WTC11 (cell line): ENCODE results near the gene SYT9. TPM values are rescaled to one million over a fixed set of nuclear protein-coding genes. Genes with fewer than 3 reads are reported as not detected.

Experiments used
- ATAC-seq: fragments of 200-7000 bp; cut with Tn5 transposase; 2 replicates; pipeline ENCODE4 v1.10.0; 2021; ENCODE audit warnings: mild to moderate bottlenecking, moderate library complexity
- CTCF ChIA-PET: fragments of 300-600 bp; sonication (Branson Sonifier 250); formaldehyde crosslinking; loops from one replicate; lab custom pipeline; 2021; ENCODE audit warnings: antibody characterized with exemption; lab: Charles Lee
- POLR2A ChIA-PET: fragments of 350-600 bp; sonication (Branson Sonifier 250); formaldehyde crosslinking; loops from one replicate; lab custom pipeline; 2021; ENCODE audit warnings: antibody characterized with exemption; lab: Charles Lee
- DNase-seq: peaks from one replicate; pipeline ENCODE4 v3.0.0; 2021; ENCODE audit warnings: low spot score
- H3K27ac Mint-ChIP-seq: 2 replicates; pipeline ENCODE4 v1.8.0; 2021; ENCODE audit warnings: mixed read lengths
- H3K27me3 Mint-ChIP-seq: 2 replicates; pipeline ENCODE4 v1.8.0; 2021; ENCODE audit warnings: low read depth, mild to moderate bottlenecking, moderate library complexity, mixed read lengths
- H3K36me3 Mint-ChIP-seq: 2 replicates; pipeline ENCODE4 v1.8.0; 2021; ENCODE audit warnings: mixed read lengths
- H3K4me1 Mint-ChIP-seq: 2 replicates; pipeline ENCODE4 v1.8.0; 2022; ENCODE audit warnings: mixed read lengths
- H3K4me3 Mint-ChIP-seq: 2 replicates; pipeline ENCODE4 v1.8.0; 2021; ENCODE audit warnings: mild to moderate bottlenecking, moderate library complexity, mixed read lengths
- H3K9me3 Mint-ChIP-seq: 2 replicates; pipeline ENCODE4 v1.8.0; 2021; ENCODE audit warnings: mixed read lengths
- CBFB ChIP-seq: sonication (generic); formaldehyde crosslinking; IDR thresholded peaks from 2 replicates; pipeline ENCODE4 v1.8.1; 2022; ENCODE audit warnings: mild to moderate bottlenecking, low read depth, missing genetic modification reagents
- CDX4 ChIP-seq: fragments of 250-450 bp; sonication (Bioruptor Pico); IDR thresholded peaks from 2 replicates; pipeline ENCODE4 v1.9.0; 2021; ENCODE audit warnings: moderate library complexity, mild to moderate bottlenecking, inconsistent platforms, borderline replicate concordance
- CREB1 ChIP-seq: sonication (generic); formaldehyde crosslinking; IDR thresholded peaks from 2 replicates; pipeline ENCODE4 v1.8.0; 2023; ENCODE audit warnings: mild to moderate bottlenecking, missing genetic modification reagents
- CREM ChIP-seq: sonication (generic); formaldehyde crosslinking; IDR thresholded peaks from 2 replicates; pipeline ENCODE4 v1.8.1; 2022; ENCODE audit warnings: mild to moderate bottlenecking, missing genetic modification reagents, moderate library complexity
- EMX1 ChIP-seq: fragments of 250-450 bp; sonication (Bioruptor Pico); IDR thresholded peaks from 2 replicates; pipeline ENCODE4 v1.8.0; 2021; ENCODE audit warnings: mild to moderate bottlenecking
- ETV6 ChIP-seq: sonication (generic); formaldehyde crosslinking; IDR thresholded peaks from 2 replicates; pipeline ENCODE4 v1.8.1; 2022; ENCODE audit warnings: mild to moderate bottlenecking, missing genetic modification reagents
- FOXJ3 ChIP-seq: sonication (generic); formaldehyde crosslinking; IDR thresholded peaks from 2 replicates; pipeline ENCODE4 v1.9.0; 2021; ENCODE audit warnings: missing genetic modification reagents, mild to moderate bottlenecking, borderline replicate concordance
- FOXK1 ChIP-seq: sonication (generic); formaldehyde crosslinking; IDR thresholded peaks from 2 replicates; pipeline ENCODE4 v1.8.0; 2022; ENCODE audit warnings: mild to moderate bottlenecking, moderate library complexity, missing genetic modification reagents
- GTF2I ChIP-seq: fragments of 250-450 bp; sonication (Bioruptor Pico); conservative IDR thresholded peaks from 2 replicates; pipeline ENCODE4 v1.4.0; 2021; ENCODE audit warnings: mild to moderate bottlenecking
- IRF2 ChIP-seq: sonication (generic); formaldehyde crosslinking; IDR thresholded peaks from 2 replicates; pipeline ENCODE4 v1.8.0; 2022; ENCODE audit warnings: low read depth, missing genetic modification reagents, borderline replicate concordance
- JAZF1 ChIP-seq: fragments of 250-450 bp; sonication (Bioruptor Pico); IDR thresholded peaks from 2 replicates; pipeline ENCODE4 v1.9.0; 2021; ENCODE audit warnings: moderate library complexity, mild to moderate bottlenecking, inconsistent platforms
- ZBTB43 ChIP-seq: sonication (generic); formaldehyde crosslinking; IDR thresholded peaks from 2 replicates; pipeline ENCODE4 v1.8.1; 2023; ENCODE audit warnings: mild to moderate bottlenecking, missing genetic modification reagents
- ZNF317 ChIP-seq: sonication (generic); formaldehyde crosslinking; IDR thresholded peaks from 2 replicates; pipeline ENCODE4 v1.8.1; 2023; ENCODE audit warnings: low read depth, mild to moderate bottlenecking, moderate library complexity, missing genetic modification reagents, borderline replicate concordance
- ZSCAN18 ChIP-seq: fragments of 250-450 bp; sonication (Bioruptor Pico); IDR thresholded peaks from 2 replicates; pipeline ENCODE4 v2.1.2; 2022; ENCODE audit warnings: mild to moderate bottlenecking, moderate library complexity
- total RNA-seq: library from RNA; stranded (reverse); gene quantifications from 3 replicates; pipeline ENCODE4 v1.2.3, GENCODE V29; 2021
- TF ChIP-seq, protein P1 (sequence below): sonication (generic); formaldehyde crosslinking; IDR thresholded peaks from 2 replicates; pipeline ENCODE4 v1.8.1; 2022; ENCODE audit warnings: low read depth, mild to moderate bottlenecking, moderate library complexity, missing genetic modification reagents, borderline replicate concordance
- TF ChIP-seq, protein P2 (sequence below): sonication (generic); formaldehyde crosslinking; IDR thresholded peaks from 2 replicates; pipeline ENCODE4 v1.8.0; 2022; ENCODE audit warnings: mild to moderate bottlenecking, missing genetic modification reagents

Gene SYT9
- total RNA-seq, 1 experiment from 2014 or later: 1.3 TPM

- Mint-ChIP-seq H3K9me3 (peaks cover 4% of the 10 kb centered on the region; the same call in 1 of the 2 replicates), H3K27me3 (no peaks in the 10 kb centered on the region), H3K27ac (no peak overlapping the region), H3K4me3 (no peak overlapping the region), H3K36me3 (no peaks in the 10 kb centered on the region)
- DNase-seq: no peak
- ATAC-seq: no peak
- TF ChIP-seq FOXK1 (CRISPR knock-in tag): no peak
- TF ChIP-seq ETV6 (CRISPR knock-in tag): no peak
- no peak for TF ChIP-seq ZBTB43
- TF ChIP-seq CDX4: no peak
- TF ChIP-seq GTF2I (CRISPR knock-in tag): no peak
- TF ChIP-seq, all 79 proteins: peak for 0
- CTCF ChIA-PET: no interaction called here
- POLR2A ChIA-PET: no interaction called here
- H3K4me1 Mint-ChIP-seq: peaks cover 7% of the 10 kb centered on the region; the same call in 1 of the 2 replicates
Observed at GRCh38 chr11:7430496-7430895, 178.8 kb downstream of the SYT9 start.

DNA sequence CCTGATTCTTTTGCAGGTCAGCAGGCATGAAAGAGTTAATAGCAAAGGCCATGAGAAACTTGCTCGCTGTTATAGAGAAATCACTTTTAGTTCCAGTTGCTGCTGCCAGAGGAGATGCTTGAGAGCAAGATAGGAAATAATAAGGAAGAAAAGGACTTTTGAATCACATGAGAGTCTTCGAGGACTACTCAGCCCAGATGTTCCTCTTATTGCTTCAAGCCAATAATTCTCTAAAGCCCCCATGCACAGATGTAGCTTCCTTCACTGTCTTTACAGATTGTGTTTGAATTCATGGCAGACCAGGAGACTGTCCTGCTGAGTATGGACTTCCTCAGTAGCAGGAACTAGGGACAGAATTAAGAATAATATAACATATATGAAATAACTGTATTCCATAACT, 183.5 kb downstream of the SYT9 start:
- peaks cover 4% of the 10 kb centered on the region; the same call in 1 of the 2 replicates for H3K9me3 Mint-ChIP-seq
- H3K4me3 Mint-ChIP-seq: no peak overlapping the region
- peaks cover 23% of the 10 kb centered on the region for H3K4me1 Mint-ChIP-seq
- DNase-seq: no peak
- POLR2A ChIA-PET: no interaction called here
- no peak for ATAC-seq
- no peaks in the 10 kb centered on the region for H3K36me3 Mint-ChIP-seq
- H3K27ac Mint-ChIP-seq: no peak overlapping the region
- TF ChIP-seq FOXJ3 (CRISPR knock-in tag): no peak
- TF ChIP-seq, protein P1, sequence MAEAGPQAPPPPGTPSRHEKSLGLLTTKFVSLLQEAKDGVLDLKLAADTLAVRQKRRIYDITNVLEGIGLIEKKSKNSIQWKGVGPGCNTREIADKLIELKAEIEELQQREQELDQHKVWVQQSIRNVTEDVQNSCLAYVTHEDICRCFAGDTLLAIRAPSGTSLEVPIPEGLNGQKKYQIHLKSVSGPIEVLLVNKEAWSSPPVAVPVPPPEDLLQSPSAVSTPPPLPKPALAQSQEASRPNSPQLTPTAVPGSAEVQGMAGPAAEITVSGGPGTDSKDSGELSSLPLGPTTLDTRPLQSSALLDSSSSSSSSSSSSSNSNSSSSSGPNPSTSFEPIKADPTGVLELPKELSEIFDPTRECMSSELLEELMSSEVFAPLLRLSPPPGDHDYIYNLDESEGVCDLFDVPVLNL: no peak
- TF ChIP-seq EMX1 (CRISPR knock-in tag): no peak
- no peak for TF ChIP-seq CREM (CRISPR knock-in tag)
- TF ChIP-seq, protein P2, sequence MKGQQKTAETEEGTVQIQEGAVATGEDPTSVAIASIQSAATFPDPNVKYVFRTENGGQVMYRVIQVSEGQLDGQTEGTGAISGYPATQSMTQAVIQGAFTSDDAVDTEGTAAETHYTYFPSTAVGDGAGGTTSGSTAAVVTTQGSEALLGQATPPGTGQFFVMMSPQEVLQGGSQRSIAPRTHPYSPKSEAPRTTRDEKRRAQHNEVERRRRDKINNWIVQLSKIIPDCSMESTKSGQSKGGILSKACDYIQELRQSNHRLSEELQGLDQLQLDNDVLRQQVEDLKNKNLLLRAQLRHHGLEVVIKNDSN (CRISPR knock-in tag): no peak
- CTCF ChIA-PET: no interaction called here
- peaks cover 3% of the 10 kb centered on the region; the same call in 1 of the 2 replicates for H3K27me3 Mint-ChIP-seq

GRCh38 chr11:7436146-7436545, 184.4 kb downstream of the SYT9 start:
- Mint-ChIP-seq H3K27me3 (peaks cover 3% of the 10 kb centered on the region; the same call in 1 of the 2 replicates), H3K27ac (no peak overlapping the region), H3K36me3 (no peaks in the 10 kb centered on the region), H3K9me3 (peaks cover 1% of the 10 kb centered on the region; the same call in 1 of the 2 replicates), H3K4me3 (no peak overlapping the region), H3K4me1 (peaks cover 20% of the 10 kb centered on the region)
- POLR2A ChIA-PET: no interaction called here
- DNase-seq (no peak), ATAC-seq (peak; percentile 63)
- CTCF ChIA-PET: interaction anchor here (0.7 to 1.6 kb wide), 3 partner anchors 21 to 221 kb away, joined by 3 to 7 read pairs (median 6); no protein-coding TSS in a partner anchor
- TF ChIP-seq ZSCAN18 (CRISPR knock-in tag): no peak
- TF ChIP-seq CREB1: no peak
- TF ChIP-seq JAZF1: no peak
- TF ChIP-seq ZNF317: no peak
- no peak for TF ChIP-seq IRF2 (CRISPR knock-in tag)
- TF ChIP-seq CBFB (CRISPR knock-in tag): no peak
